Caco-2 (cell line): ENCODE measurements around the gene BORA. TPM values are rescaled to one million over a fixed set of nuclear protein-coding genes. Genes with fewer than 3 reads are reported as not detected.

Source experiments
- BruUV-seq: library from RNA; stranded (reverse); fragments of 400-500 nt; replicated peaks from 2 replicates; lab custom pipeline; 2021; lab: Mats Ljungman, UMichigan
- CTCF ChIA-PET: fragments of 300-600 bp; sonication (Branson Sonifier 250); formaldehyde crosslinking; loops from one replicate; lab custom pipeline; 2022; ENCODE audit warnings: antibody characterized with exemption; lab: Charles Lee
- POLR2A ChIA-PET: fragments of 300-600 bp; sonication (Branson Sonifier 250); formaldehyde crosslinking; loops from one replicate; lab custom pipeline; 2022; ENCODE audit warnings: antibody characterized with exemption; lab: Charles Lee
- DNase-seq, 2 experiments: peaks; one replicate each; pipeline versions ENCODE4 v3.0.0 to v3.0.0-alpha.2; 2020 to 2022
- H3K27me3 ChIP-seq: replicated peaks from 2 replicates; pipeline ENCODE4 v1.6.0; 2011; ENCODE audit warnings: low read length; ENCODE audit not compliant: control insufficient read depth, insufficient read depth
- H3K36me3 ChIP-seq: 2 replicates; pipeline ENCODE4 v1.5.1; 2011; ENCODE audit warnings: low read length; ENCODE audit not compliant: control insufficient read depth, insufficient read depth
- H3K4me1 ChIP-seq: fragments of 250-450 bp; sonication (Bioruptor Pico); 2 replicates; pipeline ENCODE4 v1.5.1; 2020; ENCODE audit warnings: mild to moderate bottlenecking
- H3K4me3 ChIP-seq: 2 replicates; pipeline ENCODE4 v1.5.1; 2011; ENCODE audit warnings: low read depth, mild to moderate bottlenecking, control low read depth, low read length
- H3K9me3 ChIP-seq: fragments of 250-450 bp; sonication (Bioruptor Pico); 2 replicates; pipeline ENCODE4 v1.5.1; 2020; ENCODE audit warnings: mild to moderate bottlenecking, moderate library complexity
- H3K27ac Mint-ChIP-seq: one replicate; pipeline ENCODE4 v1.8.0; 2022; ENCODE audit warnings: mixed read lengths; ENCODE audit not compliant: unreplicated experiment
- H3K27me3 Mint-ChIP-seq: one replicate; pipeline ENCODE4 v1.8.0; 2022; ENCODE audit warnings: mixed read lengths; ENCODE audit not compliant: insufficient read depth, unreplicated experiment
- H3K36me3 Mint-ChIP-seq: one replicate; pipeline ENCODE4 v1.8.0; 2022; ENCODE audit warnings: mild to moderate bottlenecking, mixed read lengths; ENCODE audit not compliant: insufficient read depth, unreplicated experiment
- H3K4me1 Mint-ChIP-seq: one replicate; pipeline ENCODE4 v1.8.0; 2022; ENCODE audit warnings: low read depth, mixed read lengths; ENCODE audit not compliant: unreplicated experiment
- H3K4me3 Mint-ChIP-seq: one replicate; pipeline ENCODE4 v1.8.0; 2022; ENCODE audit warnings: mild to moderate bottlenecking, moderate library complexity, mixed read lengths; ENCODE audit not compliant: unreplicated experiment
- H3K9me3 Mint-ChIP-seq: one replicate; pipeline ENCODE4 v1.8.0; 2022; ENCODE audit warnings: mixed read lengths; ENCODE audit not compliant: unreplicated experiment
- CTCF ChIP-seq, 2 experiments: fragments of 200-600 bp in 1 of 2; IDR thresholded peaks; 1 replicate in 1 of 2; 2 replicates in 1 of 2; pipeline versions ENCODE4 v1.5.1 to v1.8.0; 2011 to 2022; ENCODE audit warnings: antibody characterized with exemption in 1 of 2, control low read depth in 1 of 2, inconsistent platforms in 1 of 2, low read depth in 1 of 2, low read length in 1 of 2, mild to moderate bottlenecking in 1 of 2, moderate library complexity in 1 of 2; ENCODE audit not compliant: insufficient read depth in 1 of 2, severe bottlenecking in 1 of 2, unreplicated experiment in 1 of 2
- intact Hi-C: fragments of 100-400 bp; cut with micrococcal nuclease; formaldehyde crosslinking; loops from one replicate; pipeline ENCODE4 v1.10.0; 2022; ENCODE audit not compliant: unreplicated experiment
- total RNA-seq: library from RNA; stranded (reverse); gene quantifications from 2 replicates; pipeline ENCODE4 v1.2.3, GENCODE V29; 2022

The BORA gene
- total RNA-seq, 1 experiment from 2014 or later, result 27.5 TPM

GRCh38 chr13:72740015-72740414 lies 12.3 kb downstream of the BORA start:
- ChIA-PET POLR2A (interaction anchor here (1.0 kb wide), 1 partner anchor 12 kb away, joined by 3 read pairs; the partner anchor contains the start of genes BORA and MZT1), CTCF (no interaction called here)
- Mint-ChIP-seq H3K4me1 (peaks cover 8% of the 10 kb centered on the region), H3K27ac (no peak overlapping the region), H3K27me3 (no peaks in the 10 kb centered on the region), H3K9me3 (no peaks in the 10 kb centered on the region), H3K4me3 (no peak overlapping the region), H3K36me3 (peaks cover 70% of the 10 kb centered on the region)
- Histone ChIP-seq H3K36me3 (no peaks in the 10 kb centered on the region), H3K4me3 (no peak overlapping the region), H3K4me1 (no peaks in the 10 kb centered on the region), H3K9me3 (no peaks in the 10 kb centered on the region), H3K27me3 (no peaks in the 10 kb centered on the region)
- intact Hi-C loops, result no loop called here
- DNase-seq, result no peak
- no TSS peak for BruUV-seq
- TF ChIP-seq CTCF (IDR thresholded peaks at IDR 0.05; ENCODE audit: insufficient read depth in 1 of 2, low read depth in 1 of 2, low read length in 1 of 2, severe bottlenecking in 1 of 2, unreplicated experiment in 1 of 2), result no peak

- Histone ChIP-seq H3K27me3 (no peaks in the 10 kb centered on the region), H3K4me3 (no peak overlapping the region), H3K4me1 (no peaks in the 10 kb centered on the region), H3K36me3 (no peaks in the 10 kb centered on the region), H3K9me3 (no peaks in the 10 kb centered on the region)
- no peaks in the 10 kb centered on the region for H3K27me3 Mint-ChIP-seq
- H3K4me1 Mint-ChIP-seq, result peaks cover 15% of the 10 kb centered on the region
- intact Hi-C loops, result no loop called here
- BruUV-seq, result no TSS peak
- POLR2A ChIA-PET, result no interaction called here
- H3K36me3 Mint-ChIP-seq, result peaks cover 71% of the 10 kb centered on the region
- TF ChIP-seq CTCF (IDR thresholded peaks at IDR 0.05; ENCODE audit: insufficient read depth in 1 of 2, low read depth in 1 of 2, low read length in 1 of 2, severe bottlenecking in 1 of 2, unreplicated experiment in 1 of 2), result no peak
- H3K4me3 Mint-ChIP-seq, result no peak overlapping the region
- DNase-seq, result no peak
- H3K27ac Mint-ChIP-seq, result no peak overlapping the region
- CTCF ChIA-PET, result no interaction called here
- no peaks in the 10 kb centered on the region for H3K9me3 Mint-ChIP-seq
Observed at GRCh38 chr13:72745260-72745659, 17.5 kb downstream of the BORA start.

DNA sequence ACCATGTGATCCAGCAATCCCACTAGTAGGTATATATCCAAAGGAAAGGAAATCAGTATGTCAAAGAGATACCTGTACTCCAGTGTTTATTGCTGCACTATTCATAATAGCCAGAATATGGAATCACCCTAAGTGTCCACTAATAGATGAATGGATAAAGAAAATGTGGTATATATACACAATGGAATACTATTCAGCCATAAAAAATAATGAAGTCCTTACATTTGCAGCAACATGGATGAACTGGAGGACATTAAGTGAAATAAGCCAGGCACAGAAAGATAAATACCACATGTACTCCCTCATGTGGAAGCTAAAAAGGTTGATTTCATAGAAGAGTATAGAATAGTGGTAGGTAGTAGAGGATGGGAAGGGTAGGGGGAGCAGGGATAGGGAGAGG lies 23.5 kb downstream of the BORA start:
- no peaks in the 10 kb centered on the region for H3K9me3 ChIP-seq
- H3K27ac Mint-ChIP-seq, result no peak overlapping the region
- no peaks in the 10 kb centered on the region for H3K27me3 Mint-ChIP-seq
- H3K4me1 ChIP-seq, result no peaks in the 10 kb centered on the region
- no peak overlapping the region for H3K4me3 Mint-ChIP-seq
- H3K4me1 Mint-ChIP-seq, result peaks cover 7% of the 10 kb centered on the region
- peaks cover 88% of the 10 kb centered on the region for H3K36me3 Mint-ChIP-seq
- intact Hi-C loops, result no loop called here
- no peak for DNase-seq
- no peaks in the 10 kb centered on the region for H3K27me3 ChIP-seq
- no TSS peak for BruUV-seq
- no peak overlapping the region for H3K4me3 ChIP-seq
- H3K36me3 ChIP-seq, result no peaks in the 10 kb centered on the region; the same call in 1 of the 2 replicates
- ChIA-PET CTCF (no interaction called here), POLR2A (no interaction called here)
- TF ChIP-seq CTCF (IDR thresholded peaks at IDR 0.05; ENCODE audit: insufficient read depth in 1 of 2, low read depth in 1 of 2, low read length in 1 of 2, severe bottlenecking in 1 of 2, unreplicated experiment in 1 of 2), result no peak
- H3K9me3 Mint-ChIP-seq, result no peaks in the 10 kb centered on the region
